NB4 (cell line): Measurements from ENCODE around the gene ANKRD13D.

Experiments used
- MYC ChIP-seq: IDR thresholded peaks from 2 replicates; pipeline ENCODE4 v1.6.1; 2011; ENCODE audit warnings: low read depth, low read length
- POLR2A ChIP-seq: IDR thresholded peaks from 2 replicates; pipeline ENCODE4 v1.6.1; 2011; ENCODE audit warnings: mild to moderate bottlenecking; ENCODE audit not compliant: insufficient read length; ENCODE audit errors: extremely low read depth
- TF ChIP-seq, protein P1 (sequence below): IDR thresholded peaks from one replicate; pipeline ENCODE4 v1.5.1; 2012; ENCODE audit warnings: low read depth, low read length
- TF ChIP-seq, protein P2 (sequence below): IDR thresholded peaks from 2 replicates; pipeline ENCODE4 v1.6.1; 2011; ENCODE audit warnings: low read depth, low read length

DNA sequence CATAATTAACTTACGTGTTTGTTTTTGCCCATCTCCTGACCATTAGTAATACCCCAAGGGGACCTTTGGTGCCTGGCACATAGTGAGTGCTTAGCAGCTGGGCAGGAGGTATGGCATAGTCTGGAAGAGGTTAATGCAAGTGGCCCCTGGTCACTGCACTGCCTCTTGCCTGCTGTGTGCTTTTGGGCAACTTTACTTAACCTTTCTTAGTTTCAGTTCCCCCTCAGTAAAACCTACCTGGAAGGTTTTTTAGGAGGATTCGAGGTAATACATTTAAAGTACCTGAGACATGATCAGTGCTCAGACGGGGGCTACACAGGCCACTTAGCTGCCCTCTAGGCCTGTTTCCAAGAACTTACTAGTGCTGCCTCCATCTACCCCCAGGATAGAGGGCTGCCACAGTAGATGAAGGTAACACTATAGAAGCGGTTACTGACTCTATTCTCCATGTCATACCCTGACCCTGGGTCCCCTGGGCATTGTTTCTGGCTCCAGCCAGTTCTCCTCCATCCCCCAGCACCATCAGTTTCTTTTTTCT is 60.9 kb downstream of the ANKRD13D start:
- TF ChIP-seq POLR2A: no peak
- TF ChIP-seq, protein P1, sequence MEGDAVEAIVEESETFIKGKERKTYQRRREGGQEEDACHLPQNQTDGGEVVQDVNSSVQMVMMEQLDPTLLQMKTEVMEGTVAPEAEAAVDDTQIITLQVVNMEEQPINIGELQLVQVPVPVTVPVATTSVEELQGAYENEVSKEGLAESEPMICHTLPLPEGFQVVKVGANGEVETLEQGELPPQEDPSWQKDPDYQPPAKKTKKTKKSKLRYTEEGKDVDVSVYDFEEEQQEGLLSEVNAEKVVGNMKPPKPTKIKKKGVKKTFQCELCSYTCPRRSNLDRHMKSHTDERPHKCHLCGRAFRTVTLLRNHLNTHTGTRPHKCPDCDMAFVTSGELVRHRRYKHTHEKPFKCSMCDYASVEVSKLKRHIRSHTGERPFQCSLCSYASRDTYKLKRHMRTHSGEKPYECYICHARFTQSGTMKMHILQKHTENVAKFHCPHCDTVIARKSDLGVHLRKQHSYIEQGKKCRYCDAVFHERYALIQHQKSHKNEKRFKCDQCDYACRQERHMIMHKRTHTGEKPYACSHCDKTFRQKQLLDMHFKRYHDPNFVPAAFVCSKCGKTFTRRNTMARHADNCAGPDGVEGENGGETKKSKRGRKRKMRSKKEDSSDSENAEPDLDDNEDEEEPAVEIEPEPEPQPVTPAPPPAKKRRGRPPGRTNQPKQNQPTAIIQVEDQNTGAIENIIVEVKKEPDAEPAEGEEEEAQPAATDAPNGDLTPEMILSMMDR: no peak
- no peak for TF ChIP-seq MYC
- TF ChIP-seq, protein P2, sequence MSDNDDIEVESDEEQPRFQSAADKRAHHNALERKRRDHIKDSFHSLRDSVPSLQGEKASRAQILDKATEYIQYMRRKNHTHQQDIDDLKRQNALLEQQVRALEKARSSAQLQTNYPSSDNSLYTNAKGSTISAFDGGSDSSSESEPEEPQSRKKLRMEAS: no peak
